ENCODE data around the gene TWIST2. TPM values are rescaled to one million over a fixed set of nuclear protein-coding genes. Genes with fewer than 3 reads are reported as not detected.

Gene TWIST2
- total RNA-seq, 2 experiments from 2014 or later, result not detected

DNA sequence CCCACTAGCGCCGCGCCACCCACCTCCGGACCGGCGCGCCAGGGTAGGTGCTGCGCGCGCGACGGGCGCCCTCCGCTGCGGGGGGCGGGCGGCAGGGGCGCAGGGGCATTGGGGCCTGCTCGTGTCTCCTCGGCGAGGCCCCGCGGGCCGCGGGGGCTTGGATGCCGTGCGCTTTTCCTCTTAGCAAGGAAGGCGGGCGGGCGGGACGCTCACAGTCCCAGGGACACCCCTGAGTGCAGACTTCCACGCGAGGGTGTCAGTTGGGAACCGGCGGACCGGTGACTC, 748 bp downstream of the TWIST2 start:
- no peak for ATAC-seq (ENCODE audit: poor library complexity)
- H3K27ac Mint-ChIP-seq, result no peak overlapping the region
- Histone ChIP-seq H3K27me3 (ENCODE audit: control insufficient read depth in 1 of 2, insufficient read depth in 2 of 2, low read length in 2 of 2) (peaks cover 23 to 74% of the 10 kb centered on the region in 2 experiments), H3K4me3 (ENCODE audit: low read length) (no peak overlapping the region), H3K27ac (ENCODE audit: low read depth in 1 of 2, low read length in 2 of 2) (no peak overlapping the region), H3K36me3 (ENCODE audit: insufficient read depth, low read length) (no peaks in the 10 kb centered on the region), H3K4me1 (ENCODE audit: insufficient read depth, low read length) (peaks cover 10% of the 10 kb centered on the region), H3K9me3 (ENCODE audit: control insufficient read depth in 1 of 2, insufficient read depth in 1 of 2, low read length in 2 of 2) (peaks cover 0 to 13% of the 10 kb centered on the region in 2 experiments)
- H3K27me3 Mint-ChIP-seq, result peaks cover 61% of the 10 kb centered on the region
- POLR2A ChIA-PET, result no interaction called here
- CTCF ChIA-PET, result no interaction called here
- intact Hi-C loops (cut with DNase I, micrococcal nuclease), result no loop called here
- H3K36me3 Mint-ChIP-seq (ENCODE audit: low read depth), result no peaks in the 10 kb centered on the region
- no peaks in the 10 kb centered on the region for H3K4me1 Mint-ChIP-seq (ENCODE audit: low read depth)
- H3K4me3 Mint-ChIP-seq, result no peak overlapping the region
- TF ChIP-seq CTCF (IDR thresholded peaks at IDR 0.05), result no peak
- no peak for DNase-seq
- H3K9me3 Mint-ChIP-seq, result no peaks in the 10 kb centered on the region

GRCh38 chr2:238848976-238849853, 1.3 kb downstream of the TWIST2 start:
- no peak for DNase-seq
- ChIA-PET POLR2A (no interaction called here), CTCF (no interaction called here)
- peaks cover 59% of the 10 kb centered on the region for H3K27me3 Mint-ChIP-seq
- no peak overlapping the region for H3K4me3 Mint-ChIP-seq
- no peaks in the 10 kb centered on the region for H3K4me1 Mint-ChIP-seq (ENCODE audit: low read depth)
- intact Hi-C loops (cut with DNase I, micrococcal nuclease), result no loop called here
- H3K27me3 ChIP-seq (ENCODE audit: control insufficient read depth in 1 of 2, insufficient read depth in 2 of 2, low read length in 2 of 2), result peaks cover 20 to 68% of the 10 kb centered on the region in 2 experiments
- H3K27ac Mint-ChIP-seq, result no peak overlapping the region
- H3K9me3 ChIP-seq (ENCODE audit: control insufficient read depth in 1 of 2, insufficient read depth in 1 of 2, low read length in 2 of 2), result peaks cover 0 to 13% of the 10 kb centered on the region in 2 experiments
- H3K27ac ChIP-seq (ENCODE audit: low read depth in 1 of 2, low read length in 2 of 2), result no peak overlapping the region
- H3K36me3 ChIP-seq (ENCODE audit: insufficient read depth, low read length), result no peaks in the 10 kb centered on the region
- H3K4me3 ChIP-seq (ENCODE audit: low read length), result no peak overlapping the region
- no peak for ATAC-seq (ENCODE audit: poor library complexity)
- H3K36me3 Mint-ChIP-seq (ENCODE audit: low read depth), result no peaks in the 10 kb centered on the region
- TF ChIP-seq CTCF (IDR thresholded peaks at IDR 0.05), result no peak
- peaks cover 10% of the 10 kb centered on the region for H3K4me1 ChIP-seq (ENCODE audit: insufficient read depth, low read length)
- H3K9me3 Mint-ChIP-seq, result no peaks in the 10 kb centered on the region

- CTCF ChIA-PET, result no interaction called here
- Mint-ChIP-seq H3K27me3 (peaks cover 56% of the 10 kb centered on the region), H3K27ac (no peak overlapping the region), H3K9me3 (no peaks in the 10 kb centered on the region), H3K4me1 (ENCODE audit: low read depth) (no peaks in the 10 kb centered on the region), H3K36me3 (ENCODE audit: low read depth) (no peaks in the 10 kb centered on the region), H3K4me3 (no peak overlapping the region)
- Histone ChIP-seq H3K27ac (ENCODE audit: low read depth in 1 of 2, low read length in 2 of 2) (no peak overlapping the region), H3K27me3 (ENCODE audit: control insufficient read depth in 1 of 2, insufficient read depth in 2 of 2, low read length in 2 of 2) (peaks cover 24 to 61% of the 10 kb centered on the region in 2 experiments), H3K4me1 (ENCODE audit: insufficient read depth, low read length) (peaks cover 10% of the 10 kb centered on the region), H3K9me3 (ENCODE audit: control insufficient read depth in 1 of 2, insufficient read depth in 1 of 2, low read length in 2 of 2) (peaks cover 0 to 13% of the 10 kb centered on the region in 2 experiments), H3K4me3 (ENCODE audit: low read length) (no peak overlapping the region), H3K36me3 (ENCODE audit: insufficient read depth, low read length) (no peaks in the 10 kb centered on the region)
- ATAC-seq (ENCODE audit: poor library complexity) (no peak), DNase-seq (no peak)
- no peak for TF ChIP-seq CTCF (IDR thresholded peaks at IDR 0.05)
- intact Hi-C loops (cut with DNase I, micrococcal nuclease), result no loop called here
- POLR2A ChIA-PET, result no interaction called here
These were observed 2.2 kb downstream of the TWIST2 start for GRCh38 chr2:238850091-238850490.
